CD4-positive, alpha-beta T cell (primary cell): ENCODE measurements around the gene MELTF. TPM values are rescaled to one million over a fixed set of nuclear protein-coding genes. Genes with fewer than 3 reads are reported as not detected.
A peak's percentile ranks its signal among the peaks of the same experiment; 100 is the strongest.

Source experiments
- ATAC-seq: fragments of 200-7000 bp; cut with Tn5 transposase; one replicate; pipeline ENCODE4 v1.10.0; 2022; ENCODE audit warnings: mild to moderate bottlenecking; ENCODE audit not compliant: poor library complexity
- CTCF ChIA-PET: fragments of 350-600 bp; sonication (Branson Sonifier 250); formaldehyde crosslinking; loops from one replicate; lab custom pipeline; 2021; ENCODE audit warnings: antibody characterized with exemption, inconsistent platforms; lab: Charles Lee
- POLR2A ChIA-PET: fragments of 350-600 bp; sonication (Branson Sonifier 250); formaldehyde crosslinking; loops from one replicate; lab custom pipeline; 2021; ENCODE audit warnings: antibody characterized with exemption, inconsistent platforms; lab: Charles Lee
- DNase-seq, 14 experiments: peaks; one replicate each; pipeline ENCODE4 v3.0.0-alpha.2; 2013 to 2020; ENCODE audit warnings: mixed read lengths in 2 of 14
- H3K27ac ChIP-seq, 2 donors: one replicate each; pipeline versions ENCODE4 v1.5.1 to v1.7.0; 2013; ENCODE audit warnings: low read length in 2 of 2, low read depth in 1 of 2, mild to moderate bottlenecking in 1 of 2
- H3K27me3 ChIP-seq, 2 experiments: 1 replicate in 1 of 2; 2 replicates in 1 of 2; pipeline versions ENCODE4 v1.6.1 to v1.7.0; 2013; ENCODE audit warnings: low read length in 2 of 2, control low read depth in 1 of 2, mild to moderate bottlenecking in 1 of 2, moderate library complexity in 1 of 2; ENCODE audit not compliant: insufficient read depth in 2 of 2, control insufficient read depth in 1 of 2
- H3K36me3 ChIP-seq: one replicate; pipeline ENCODE4 v1.6.1; 2013; ENCODE audit warnings: low read length, control low read depth; ENCODE audit not compliant: insufficient read depth
- H3K4me1 ChIP-seq: one replicate; pipeline ENCODE4 v1.6.1; 2013; ENCODE audit warnings: low read length, control low read depth; ENCODE audit not compliant: insufficient read depth
- H3K4me3 ChIP-seq: one replicate; pipeline ENCODE4 v1.5.1; 2013; ENCODE audit warnings: mild to moderate bottlenecking, low read length, moderate library complexity
- H3K9me3 ChIP-seq, 2 experiments: 1 replicate in 1 of 2; 2 replicates in 1 of 2; pipeline versions ENCODE4 v1.6.1 to v1.7.0; 2013; ENCODE audit warnings: low read length in 2 of 2, mild to moderate bottlenecking in 2 of 2, control low read depth in 1 of 2, moderate library complexity in 1 of 2; ENCODE audit not compliant: control insufficient read depth in 1 of 2, insufficient read depth in 1 of 2
- H3K27ac Mint-ChIP-seq: one replicate; pipeline ENCODE4 v1.8.0; 2020; ENCODE audit warnings: mixed read lengths
- H3K27me3 Mint-ChIP-seq: one replicate; pipeline ENCODE4 v1.8.0; 2021; ENCODE audit warnings: mixed read lengths
- H3K36me3 Mint-ChIP-seq: one replicate; pipeline ENCODE4 v1.8.0; 2021; ENCODE audit warnings: low read depth, mixed read lengths
- H3K4me1 Mint-ChIP-seq: one replicate; pipeline ENCODE4 v1.8.0; 2021; ENCODE audit warnings: low read depth, mixed read lengths
- H3K4me3 Mint-ChIP-seq: one replicate; pipeline ENCODE4 v1.8.0; 2020; ENCODE audit warnings: mild to moderate bottlenecking, mixed read lengths
- H3K9me3 Mint-ChIP-seq: one replicate; pipeline ENCODE4 v1.8.0; 2020; ENCODE audit warnings: mixed read lengths
- intact Hi-C, 2 experiments: fragments of 100-400 bp; cut with DNase I in 1 of 2; cut with micrococcal nuclease in 1 of 2; formaldehyde crosslinking; loops; one replicate each; pipeline versions ENCODE4 v1.15.1 to v1.9.0; 2023 to 2025; cut with DNase I, micrococcal nuclease
- total RNA-seq, 174 experiments: library from RNA in 2 of 174; stranded (reverse) in 2 of 174; gene quantifications; one replicate each; pipeline ENCODE4 v1.2.3 and lab custom pipeline; 2021 to 2026
- TF ChIP-seq, protein P1 (sequence below): fragments of 200-600 bp; IDR thresholded peaks from one replicate; pipeline ENCODE4 v1.8.0; 2022; ENCODE audit warnings: antibody characterized with exemption, mild to moderate bottlenecking

The MELTF gene
- total RNA-seq, 2 experiments from 2014 or later, result 0.89 to 1.2 TPM

DNA sequence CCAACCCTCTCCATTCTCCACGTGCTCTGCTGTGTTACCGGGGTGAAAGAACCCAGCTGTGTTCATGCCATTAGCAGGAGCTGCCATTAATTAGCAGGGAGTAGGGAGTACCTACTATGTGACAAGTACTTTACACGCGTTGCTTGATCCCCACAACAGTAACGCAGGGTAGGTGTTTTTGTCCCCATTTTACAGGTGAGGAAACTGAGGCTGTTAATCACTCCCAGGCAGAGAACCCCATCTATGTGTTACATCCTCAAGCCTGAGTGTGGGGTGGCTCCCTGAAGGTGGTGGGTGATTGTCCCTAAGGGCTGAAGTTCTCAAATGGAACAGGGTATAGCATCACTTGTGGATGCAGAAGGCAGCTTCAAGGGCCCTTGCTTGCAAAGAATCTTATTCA lies 22.8 kb downstream of the MELTF start:
- H3K27ac ChIP-seq, result no peak overlapping the region
- intact Hi-C loops, result loop anchor here in 1 of 2 experiments (10.0 kb wide), 1 partner anchor 178 kb away; no protein-coding TSS in a partner anchor
- no peaks in the 10 kb centered on the region for H3K36me3 ChIP-seq
- ChIA-PET CTCF (interaction anchor here (1.7 kb wide), 1 partner anchor 22 kb away, joined by 4 read pairs; the partner anchor contains the start of gene MELTF), POLR2A (no interaction called here)
- peaks cover 16% of the 10 kb centered on the region for H3K4me1 ChIP-seq
- Mint-ChIP-seq H3K9me3 (no peaks in the 10 kb centered on the region), H3K27me3 (no peaks in the 10 kb centered on the region), H3K27ac (no peak overlapping the region), H3K4me3 (no peak overlapping the region), H3K4me1 (peaks cover 8% of the 10 kb centered on the region), H3K36me3 (no peaks in the 10 kb centered on the region)
- ATAC-seq, result no peak
- TF ChIP-seq, protein P1, sequence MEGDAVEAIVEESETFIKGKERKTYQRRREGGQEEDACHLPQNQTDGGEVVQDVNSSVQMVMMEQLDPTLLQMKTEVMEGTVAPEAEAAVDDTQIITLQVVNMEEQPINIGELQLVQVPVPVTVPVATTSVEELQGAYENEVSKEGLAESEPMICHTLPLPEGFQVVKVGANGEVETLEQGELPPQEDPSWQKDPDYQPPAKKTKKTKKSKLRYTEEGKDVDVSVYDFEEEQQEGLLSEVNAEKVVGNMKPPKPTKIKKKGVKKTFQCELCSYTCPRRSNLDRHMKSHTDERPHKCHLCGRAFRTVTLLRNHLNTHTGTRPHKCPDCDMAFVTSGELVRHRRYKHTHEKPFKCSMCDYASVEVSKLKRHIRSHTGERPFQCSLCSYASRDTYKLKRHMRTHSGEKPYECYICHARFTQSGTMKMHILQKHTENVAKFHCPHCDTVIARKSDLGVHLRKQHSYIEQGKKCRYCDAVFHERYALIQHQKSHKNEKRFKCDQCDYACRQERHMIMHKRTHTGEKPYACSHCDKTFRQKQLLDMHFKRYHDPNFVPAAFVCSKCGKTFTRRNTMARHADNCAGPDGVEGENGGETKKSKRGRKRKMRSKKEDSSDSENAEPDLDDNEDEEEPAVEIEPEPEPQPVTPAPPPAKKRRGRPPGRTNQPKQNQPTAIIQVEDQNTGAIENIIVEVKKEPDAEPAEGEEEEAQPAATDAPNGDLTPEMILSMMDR, result no peak
- H3K9me3 ChIP-seq, result no peaks in the 10 kb centered on the region
- no peaks in the 10 kb centered on the region for H3K27me3 ChIP-seq
- H3K4me3 ChIP-seq, result no peak overlapping the region
- DNase-seq, result no peak

DNA sequence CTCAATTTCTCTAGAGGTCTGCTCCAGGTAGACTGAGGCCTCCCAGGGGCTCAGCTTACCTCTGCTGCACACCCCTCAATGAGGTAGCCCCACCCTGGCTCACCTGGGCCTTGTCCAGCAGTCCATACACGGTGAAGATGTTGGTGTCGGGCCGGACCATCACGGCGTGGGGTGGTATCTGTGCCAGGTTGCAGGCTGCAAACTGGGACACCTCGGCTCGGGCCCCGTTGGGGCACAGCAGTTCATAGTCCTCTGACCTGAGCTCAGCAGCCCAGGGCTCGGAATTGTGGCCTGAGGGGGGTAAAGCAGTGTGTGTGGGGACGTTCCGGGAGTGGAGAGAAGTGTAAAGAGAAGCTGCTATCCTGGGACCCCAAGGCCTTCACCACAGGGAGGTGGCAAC lies 23.2 kb downstream of the MELTF start:
- no peak for DNase-seq
- intact Hi-C loops, result loop anchor here in 1 of 2 experiments (10.0 kb wide), 1 partner anchor 178 kb away; no protein-coding TSS in a partner anchor
- no peak overlapping the region for H3K4me3 ChIP-seq
- no peaks in the 10 kb centered on the region for H3K36me3 ChIP-seq
- H3K27me3 ChIP-seq, result no peaks in the 10 kb centered on the region
- no peak overlapping the region for H3K4me3 Mint-ChIP-seq
- no peak overlapping the region for H3K27ac Mint-ChIP-seq
- peaks cover 8% of the 10 kb centered on the region for H3K4me1 Mint-ChIP-seq
- TF ChIP-seq, protein P1, result no peak
- H3K36me3 Mint-ChIP-seq, result no peaks in the 10 kb centered on the region
- no peaks in the 10 kb centered on the region for H3K9me3 Mint-ChIP-seq
- H3K9me3 ChIP-seq, result no peaks in the 10 kb centered on the region
- ChIA-PET POLR2A (no interaction called here), CTCF (interaction anchor here (1.7 kb wide), 1 partner anchor 23 kb away, joined by 4 read pairs; the partner anchor contains the start of gene MELTF)
- ATAC-seq, result no peak
- H3K27me3 Mint-ChIP-seq, result no peaks in the 10 kb centered on the region
- H3K4me1 ChIP-seq, result peaks cover 16% of the 10 kb centered on the region
- H3K27ac ChIP-seq, result no peak overlapping the region

DNA sequence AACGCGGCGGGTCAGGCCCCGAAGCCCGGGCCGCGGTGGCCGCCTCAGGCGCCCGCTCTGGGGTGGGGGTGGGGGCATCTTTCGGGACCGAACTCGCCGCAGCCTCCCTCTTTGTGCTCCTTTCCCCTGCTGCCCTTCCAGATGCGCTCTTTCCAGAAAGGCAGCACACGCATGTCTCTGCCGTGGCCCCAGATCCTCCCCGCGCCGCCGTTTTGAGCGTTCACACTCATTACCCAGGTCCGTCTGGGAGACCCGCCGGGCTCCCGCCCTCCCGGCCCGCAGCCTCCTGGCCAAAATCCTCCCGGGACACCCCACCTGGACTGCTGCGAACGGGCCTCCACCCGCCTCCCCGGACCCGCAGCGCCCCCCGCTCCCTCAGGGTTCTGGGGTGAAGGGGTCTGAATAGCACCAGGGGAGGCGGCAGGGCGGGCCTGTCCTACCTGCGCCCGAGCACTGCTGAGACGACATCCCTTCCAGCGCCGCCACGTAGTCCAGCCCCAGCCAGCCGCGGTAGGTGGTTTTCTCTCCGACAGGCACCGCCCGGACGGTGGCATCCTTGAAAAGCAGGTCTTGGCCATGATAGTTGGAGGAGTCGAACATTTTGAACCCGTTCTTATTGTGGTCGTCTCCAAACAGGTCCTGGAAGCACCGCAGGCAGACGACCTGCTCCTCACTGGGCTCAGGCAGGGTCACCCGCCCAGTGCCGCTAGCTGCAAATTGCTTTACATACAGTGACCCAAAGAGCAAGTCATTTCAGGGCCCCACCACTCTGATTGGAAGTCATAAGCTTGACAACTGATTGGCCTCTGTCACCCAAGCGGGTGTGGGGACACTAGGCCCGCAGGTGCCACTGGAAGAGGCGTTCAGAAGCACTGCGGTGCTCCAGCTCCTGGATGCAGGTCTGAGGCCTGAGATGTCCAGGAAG lies 25.9 kb downstream of the MELTF start:
- Histone ChIP-seq H3K4me3 (peak overlapping the region; percentile 61), H3K36me3 (no peaks in the 10 kb centered on the region), H3K27me3 (no peaks in the 10 kb centered on the region), H3K27ac (no peak overlapping the region), H3K9me3 (no peaks in the 10 kb centered on the region), H3K4me1 (peaks cover 16% of the 10 kb centered on the region)
- Mint-ChIP-seq H3K4me1 (peaks cover 8% of the 10 kb centered on the region), H3K27me3 (no peaks in the 10 kb centered on the region), H3K36me3 (no peaks in the 10 kb centered on the region), H3K27ac (no peak overlapping the region), H3K9me3 (no peaks in the 10 kb centered on the region), H3K4me3 (peak overlapping the region; percentile 92)
- intact Hi-C loops, result loop anchor here (1.0 to 10.0 kb wide), 4 partner anchors 26 to 183 kb away; partner anchors contain the start of genes MELTF (in 1 of the 2) and NCBP2 (in 1 of the 2)
- ChIA-PET CTCF (interaction anchor here (0.6 to 1.6 kb wide), 9 partner anchors 8 to 184 kb away, joined by 3 to 10 read pairs (median 3); partner anchors contain the start of gene MELTF), POLR2A (interaction anchor here (0.9 to 1.5 kb wide), 3 partner anchors 26 to 686 kb away, joined by 3 to 7 read pairs (median 3); partner anchors contain the start of genes DYNLT2B and MELTF)
- ATAC-seq (peak; percentile 11), DNase-seq (peak in 8 of 14 experiments; percentile 10 to 53 (median 28))
- TF ChIP-seq, protein P1, result no peak
